ENCODE results near the gene PLA2G5.

DNA sequence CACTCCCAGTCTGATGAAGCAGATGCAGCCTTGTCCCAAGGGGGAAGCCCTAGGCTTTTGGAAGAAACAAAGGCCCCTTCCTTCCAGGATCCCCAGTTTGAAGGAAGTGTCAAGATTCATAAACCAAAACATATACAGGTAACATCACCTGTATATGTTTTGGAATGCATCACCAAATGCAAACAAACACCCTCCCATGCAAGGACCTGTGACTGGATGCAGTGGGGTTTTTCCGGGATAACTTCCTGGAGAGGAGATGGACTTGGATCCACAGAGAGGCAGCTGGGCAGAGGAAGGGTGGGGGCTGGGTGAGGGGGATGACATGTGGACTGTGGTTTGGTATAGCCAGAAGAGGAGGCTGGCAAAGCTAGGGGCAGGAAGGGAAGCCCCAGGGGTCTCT lies 67.6 kb downstream of the PLA2G5 start:
- TF ChIP-seq, protein P1, sequence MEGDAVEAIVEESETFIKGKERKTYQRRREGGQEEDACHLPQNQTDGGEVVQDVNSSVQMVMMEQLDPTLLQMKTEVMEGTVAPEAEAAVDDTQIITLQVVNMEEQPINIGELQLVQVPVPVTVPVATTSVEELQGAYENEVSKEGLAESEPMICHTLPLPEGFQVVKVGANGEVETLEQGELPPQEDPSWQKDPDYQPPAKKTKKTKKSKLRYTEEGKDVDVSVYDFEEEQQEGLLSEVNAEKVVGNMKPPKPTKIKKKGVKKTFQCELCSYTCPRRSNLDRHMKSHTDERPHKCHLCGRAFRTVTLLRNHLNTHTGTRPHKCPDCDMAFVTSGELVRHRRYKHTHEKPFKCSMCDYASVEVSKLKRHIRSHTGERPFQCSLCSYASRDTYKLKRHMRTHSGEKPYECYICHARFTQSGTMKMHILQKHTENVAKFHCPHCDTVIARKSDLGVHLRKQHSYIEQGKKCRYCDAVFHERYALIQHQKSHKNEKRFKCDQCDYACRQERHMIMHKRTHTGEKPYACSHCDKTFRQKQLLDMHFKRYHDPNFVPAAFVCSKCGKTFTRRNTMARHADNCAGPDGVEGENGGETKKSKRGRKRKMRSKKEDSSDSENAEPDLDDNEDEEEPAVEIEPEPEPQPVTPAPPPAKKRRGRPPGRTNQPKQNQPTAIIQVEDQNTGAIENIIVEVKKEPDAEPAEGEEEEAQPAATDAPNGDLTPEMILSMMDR (IDR thresholded peaks at IDR 0.05), result no peak
- TF ChIP-seq POLR2A (IDR thresholded peaks at IDR 0.05), result no peak
